Measurements from ENCODE around the gene HEXD.
"Not testable (repeated sequence)": the region's sequence is repeated elsewhere in the genome, so short reads cannot be mapped to it uniquely, and the experiment has no call there.

The HEXD gene

DNA sequence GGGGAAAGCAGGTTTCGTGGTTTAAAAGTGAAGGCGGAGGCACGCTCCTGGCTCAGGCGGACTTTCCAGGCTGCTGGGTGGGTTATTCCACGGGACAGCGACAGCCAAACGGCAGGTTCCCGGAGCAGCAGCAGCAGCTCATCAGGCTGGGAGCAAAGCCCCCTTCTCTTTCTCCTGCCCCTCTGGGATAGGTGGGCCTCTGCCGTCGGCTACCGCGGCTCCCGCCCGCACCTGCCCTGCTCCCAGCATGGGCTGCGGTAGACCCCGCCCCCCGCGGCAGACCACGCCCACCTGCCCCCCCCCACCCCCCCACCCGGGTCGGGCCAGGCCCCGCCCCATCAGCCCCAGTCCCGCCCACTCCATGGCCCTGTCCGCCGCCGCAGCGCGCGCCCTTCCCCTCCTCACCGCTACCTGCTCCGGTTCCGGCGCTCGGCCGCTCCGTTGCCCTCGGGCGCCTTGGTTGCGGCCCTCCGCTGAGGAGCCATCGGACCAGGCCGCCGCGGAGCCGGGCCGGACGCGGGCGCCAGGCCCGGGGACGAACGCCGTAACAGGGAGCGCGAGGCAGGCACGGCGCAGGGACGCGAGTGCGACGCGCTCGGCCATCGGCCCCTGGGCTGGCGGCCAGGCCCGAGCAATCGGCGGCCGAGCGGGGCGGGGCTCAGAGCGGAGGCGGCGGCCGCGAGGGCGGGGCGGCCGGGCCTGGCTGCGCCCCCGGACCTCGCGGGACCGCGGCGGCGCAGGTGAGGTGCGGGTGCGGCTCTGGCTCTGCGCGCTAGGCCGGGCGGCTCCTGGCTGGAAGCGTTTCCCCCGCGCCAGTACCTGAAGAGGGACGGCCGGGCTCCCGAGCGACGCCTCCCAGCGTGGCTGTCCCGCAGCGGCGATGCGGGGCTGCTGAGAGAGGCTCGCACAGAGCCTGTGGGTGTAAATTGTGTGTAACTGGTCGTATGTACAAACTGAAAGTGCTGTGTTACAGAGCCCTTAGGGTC is at the start of gene HEXD, which contains the start of gene OGFOD3:
HEXD (plus strand) TSS at position 347 of the 986 bp plus-strand sequence. CDS start 1,453 bp downstream, outside the sequence.
OGFOD3 (minus strand) TSS at position 586 of the 986 bp plus-strand sequence; CDS start at position 485, 101 bp downstream.
- peak; percentile 88 for DNase-seq

DNA sequence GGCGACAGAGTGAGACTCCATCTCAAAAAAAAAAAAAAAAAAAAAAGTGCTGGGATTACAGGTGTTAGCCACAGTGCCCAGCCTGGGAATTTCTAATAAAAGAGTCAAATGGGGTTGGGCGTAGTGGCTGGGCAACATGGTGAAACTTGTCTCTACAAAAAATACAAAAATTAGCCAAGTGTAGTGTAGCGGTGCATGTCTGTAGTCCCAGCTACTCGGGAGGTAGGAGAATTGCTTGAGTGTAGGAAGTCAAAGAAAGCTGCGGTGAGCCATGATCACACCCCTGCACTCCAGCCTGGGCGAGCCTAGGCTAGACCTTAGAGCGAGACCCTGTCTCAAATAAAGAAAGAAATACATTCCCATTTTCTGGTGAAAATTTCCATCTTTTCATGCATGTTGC is 48.9 kb upstream of the HEXD start:
- DNase-seq, result no peak

- no peak for DNase-seq
Observed at GRCh38 chr17:82370471-82371332, 47.4 kb upstream of the HEXD start.

- DNase-seq, result no peak
Observed at GRCh38 chr17:82371333-82372248, 46.6 kb upstream of the HEXD start, which contains the start of gene UTS2R. UTS2R (plus strand) TSS chr17:82371765; CDS start chr17:82374325, 2,560 bp downstream.

GRCh38 chr17:82372249-82373071 is 45.7 kb upstream of the HEXD start:
- no peak for DNase-seq

DNA sequence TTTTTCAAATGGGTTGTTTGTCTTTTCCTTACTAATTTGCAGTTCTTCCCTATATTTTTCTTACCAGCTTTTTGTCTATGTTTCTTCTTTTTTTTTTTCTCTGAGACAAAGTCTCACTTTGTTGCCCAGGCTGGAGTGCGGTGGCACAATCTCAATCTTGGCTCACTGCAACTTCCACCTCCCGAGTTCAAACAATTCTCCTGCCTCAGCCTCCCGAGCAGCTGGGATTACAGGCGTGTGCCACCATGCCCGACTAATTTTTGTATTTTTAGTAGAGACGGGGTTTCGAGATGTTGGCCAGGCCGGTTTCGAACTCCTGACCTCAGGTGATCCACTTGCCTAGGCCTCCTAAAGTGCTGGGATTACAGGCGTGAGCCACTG is 45.1 kb upstream of the HEXD start:
- DNase-seq, result not testable (repeated sequence)

DNA sequence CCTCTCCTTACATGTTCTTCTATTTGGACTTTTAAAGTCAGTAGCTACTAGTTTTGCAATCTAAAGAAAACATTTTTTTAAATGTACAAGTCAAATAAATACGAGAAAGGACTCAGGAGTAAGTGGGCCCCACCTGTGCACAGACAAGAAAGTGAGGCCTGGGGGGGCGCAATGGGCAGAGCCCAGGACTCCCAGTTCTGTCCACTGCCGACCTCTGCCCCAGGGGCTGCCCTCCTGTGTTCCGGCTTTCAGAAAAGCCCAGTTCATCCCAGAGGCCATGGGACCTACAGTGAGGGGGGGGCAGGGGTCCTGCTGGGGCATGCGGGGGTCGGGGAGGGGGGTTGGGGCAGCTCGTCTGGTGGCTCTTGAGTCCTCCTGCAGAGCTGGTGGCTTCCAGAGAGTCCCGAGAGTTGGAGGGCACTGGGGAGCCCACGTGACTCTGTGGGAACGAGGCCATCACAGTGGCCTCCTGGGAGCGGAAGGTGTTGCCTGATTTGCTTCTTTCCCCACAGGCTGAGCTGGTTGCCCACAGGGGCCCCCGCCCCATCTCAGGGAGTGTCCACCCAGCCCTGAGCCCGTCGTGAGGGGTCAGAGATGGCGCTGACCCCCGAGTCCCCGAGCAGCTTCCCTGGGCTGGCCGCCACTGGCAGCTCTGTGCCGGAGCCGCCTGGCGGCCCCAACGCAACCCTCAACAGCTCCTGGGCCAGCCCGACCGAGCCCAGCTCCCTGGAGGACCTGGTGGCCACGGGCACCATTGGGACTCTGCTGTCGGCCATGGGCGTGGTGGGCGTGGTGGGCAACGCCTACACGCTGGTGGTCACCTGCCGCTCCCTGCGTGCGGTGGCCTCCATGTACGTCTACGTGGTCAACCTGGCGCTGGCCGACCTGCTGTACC is 44.2 kb upstream of the HEXD start:
- no peak for DNase-seq

DNA sequence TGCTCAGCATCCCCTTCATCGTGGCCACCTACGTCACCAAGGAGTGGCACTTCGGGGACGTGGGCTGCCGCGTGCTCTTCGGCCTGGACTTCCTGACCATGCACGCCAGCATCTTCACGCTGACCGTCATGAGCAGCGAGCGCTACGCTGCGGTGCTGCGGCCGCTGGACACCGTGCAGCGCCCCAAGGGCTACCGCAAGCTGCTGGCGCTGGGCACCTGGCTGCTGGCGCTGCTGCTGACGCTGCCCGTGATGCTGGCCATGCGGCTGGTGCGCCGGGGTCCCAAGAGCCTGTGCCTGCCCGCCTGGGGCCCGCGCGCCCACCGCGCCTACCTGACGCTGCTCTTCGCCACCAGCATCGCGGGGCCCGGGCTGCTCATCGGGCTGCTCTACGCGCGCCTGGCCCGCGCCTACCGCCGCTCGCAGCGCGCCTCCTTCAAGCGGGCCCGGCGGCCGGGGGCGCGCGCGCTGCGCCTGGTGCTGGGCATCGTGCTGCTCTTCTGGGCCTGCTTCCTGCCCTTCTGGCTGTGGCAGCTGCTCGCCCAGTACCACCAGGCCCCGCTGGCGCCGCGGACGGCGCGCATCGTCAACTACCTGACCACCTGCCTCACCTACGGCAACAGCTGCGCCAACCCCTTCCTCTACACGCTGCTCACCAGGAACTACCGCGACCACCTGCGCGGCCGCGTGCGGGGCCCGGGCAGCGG is 43.4 kb upstream of the HEXD start:
- DNase-seq, result no peak

GRCh38 chr17:82375359-82376041 is 42.6 kb upstream of the HEXD start:
- no peak for DNase-seq

DNA sequence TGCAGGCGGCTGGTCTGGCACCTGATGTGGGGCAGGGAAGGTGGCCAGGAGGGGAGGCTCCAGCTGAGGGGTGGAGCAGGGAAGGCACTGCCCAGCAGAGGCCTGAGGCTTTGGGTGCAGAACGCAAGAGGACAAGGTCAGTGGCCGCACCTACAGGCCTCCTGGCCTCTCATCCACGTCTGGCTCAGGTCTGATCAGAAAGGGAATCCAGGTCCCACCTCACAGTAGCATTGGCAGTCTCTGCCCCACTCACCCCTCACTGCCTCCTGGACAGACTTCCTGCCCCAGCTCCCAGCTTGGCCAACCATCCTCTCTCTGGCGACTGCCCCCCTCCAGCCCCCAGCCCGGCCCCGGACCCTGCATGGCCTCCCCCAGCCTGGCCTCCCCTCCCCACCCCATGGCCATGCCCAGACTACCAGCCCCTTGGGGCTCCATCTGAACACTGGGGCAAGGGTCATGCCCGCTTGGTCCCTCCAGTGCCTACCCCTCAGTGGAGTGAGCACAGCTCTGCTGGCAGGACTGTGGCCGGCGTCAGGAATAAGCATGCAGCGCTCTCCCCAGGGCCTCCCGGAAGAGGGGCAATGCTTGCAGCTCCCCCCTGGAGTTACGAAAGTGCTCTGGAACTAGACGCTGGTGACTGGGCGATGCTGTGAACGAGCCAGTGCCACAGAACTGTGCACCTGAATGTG is 42.0 kb upstream of the HEXD start:
- DNase-seq, result no peak

- DNase-seq, result not testable (repeated sequence)
Observed at GRCh38 chr17:82377294-82377693, 40.9 kb upstream of the HEXD start.

DNA sequence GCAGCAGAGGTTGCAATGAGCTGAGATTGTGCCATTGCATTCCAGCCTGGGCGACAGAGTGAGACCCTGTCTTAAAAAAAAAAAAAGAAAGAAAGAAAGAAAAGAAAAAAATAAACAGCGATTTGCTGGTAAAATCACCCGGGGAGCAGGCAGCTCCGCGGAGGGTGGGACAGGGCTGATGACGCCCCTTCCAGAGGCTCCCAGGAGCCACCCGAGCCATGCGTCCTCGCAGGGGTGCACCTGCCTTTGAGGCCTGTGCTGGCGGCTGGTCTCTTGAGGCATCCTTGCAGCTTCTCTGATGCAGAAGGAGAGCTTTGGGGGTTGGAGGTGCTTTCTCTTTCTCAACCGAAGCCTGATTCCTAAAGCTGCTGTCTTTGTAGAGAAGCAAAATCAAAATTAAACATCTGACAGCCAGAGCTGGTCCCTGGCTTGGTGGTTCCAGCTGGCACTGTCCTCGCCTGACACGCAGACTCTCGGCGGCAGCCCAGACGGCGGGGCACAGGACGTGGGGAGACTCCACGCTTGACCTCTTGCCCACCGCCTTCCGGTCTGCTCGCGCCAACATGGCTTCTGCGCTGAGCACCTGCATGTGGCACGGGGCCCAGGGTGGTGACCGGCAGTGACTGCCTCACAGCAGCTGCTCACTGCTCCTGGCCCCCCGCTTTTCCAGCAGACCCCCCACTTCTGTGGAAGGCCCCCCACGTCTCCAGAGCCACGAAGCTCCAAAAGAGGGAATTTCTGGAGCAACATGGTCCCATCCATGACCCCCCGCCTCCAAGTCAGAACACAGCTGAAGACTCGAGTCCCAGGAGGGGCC is 40.0 kb upstream of the HEXD start:
- DNase-seq, result no peak

DNA sequence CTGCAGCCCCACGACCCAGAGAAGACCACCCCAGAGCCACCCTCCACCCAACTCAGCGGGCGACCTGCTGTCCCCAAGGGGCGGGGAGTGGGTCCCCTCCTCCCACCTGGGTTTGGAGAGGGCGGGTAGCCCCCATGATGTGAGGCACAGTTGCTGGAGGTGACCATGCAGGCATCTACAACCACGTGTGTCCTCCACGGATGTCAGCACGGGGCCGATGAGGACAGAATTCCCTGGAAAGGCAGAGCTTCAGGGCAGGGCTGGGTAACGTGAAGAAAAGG is 39.5 kb upstream of the HEXD start:
- DNase-seq, result no peak

DNA sequence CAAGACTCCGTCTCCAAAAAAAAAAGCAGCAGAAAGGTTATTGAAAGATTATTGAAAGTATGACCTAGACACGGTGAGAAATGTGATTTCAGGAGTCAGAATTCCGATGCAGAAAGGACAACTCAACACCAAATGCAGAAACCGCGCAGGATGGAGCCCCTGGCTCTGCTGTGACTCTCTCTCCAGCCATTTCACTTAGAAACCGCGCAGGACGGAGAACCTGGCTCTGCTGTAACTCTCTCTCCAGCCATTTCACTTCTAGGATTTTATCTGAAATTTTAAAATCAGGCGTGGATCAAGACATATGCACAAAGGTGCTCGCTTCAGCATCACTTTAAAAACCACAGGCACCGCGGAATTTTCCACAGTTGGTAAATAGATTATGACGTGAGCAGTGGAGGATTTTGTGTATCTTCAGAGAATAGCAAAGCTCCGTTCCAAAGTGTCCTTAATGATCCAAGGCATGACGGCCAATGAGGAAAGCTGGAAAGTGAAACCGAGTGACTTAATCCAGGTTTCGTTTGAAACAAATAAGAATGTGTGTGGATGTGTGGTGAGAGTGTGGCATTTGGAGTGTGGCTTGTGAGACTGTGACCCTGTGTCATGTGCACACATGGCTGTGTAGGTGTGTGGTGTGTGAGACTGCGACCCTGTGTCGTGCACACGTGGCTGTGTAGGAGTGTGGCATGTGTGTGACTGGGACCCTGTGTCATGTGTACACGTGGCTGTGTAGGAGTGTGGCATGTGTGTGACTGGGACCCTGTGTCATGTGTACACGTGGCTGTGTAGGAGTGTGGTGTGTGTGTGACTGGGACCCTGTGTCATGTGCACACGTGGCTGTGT is 37.1 kb upstream of the HEXD start:
- no peak for DNase-seq

DNA sequence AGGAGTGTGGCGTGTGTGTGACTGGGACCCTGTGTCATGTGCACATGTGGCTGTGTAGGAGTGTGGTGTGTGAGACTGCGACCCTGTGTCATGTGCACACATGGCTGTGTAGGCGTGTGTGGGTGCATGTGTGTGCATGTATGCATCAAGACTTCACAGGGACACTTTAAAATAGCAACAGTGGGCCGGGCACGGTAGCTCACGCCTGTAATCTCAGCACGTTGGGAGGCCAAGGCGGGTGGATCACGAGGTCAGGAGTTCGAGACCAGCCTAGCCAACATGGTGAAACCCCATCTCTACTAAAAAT is 36.5 kb upstream of the HEXD start:
- DNase-seq, result peak; percentile 3

GRCh38 chr17:82382220-82382932 is 35.8 kb upstream of the HEXD start:
- DNase-seq, result not testable (repeated sequence)

Measured in left hindlimb (tissue), 1 donor.